Astrocyte (in vitro differentiated cells and primary cell): ENCODE results near the gene ZNF771. TPM values are rescaled to one million over a fixed set of nuclear protein-coding genes. Genes with fewer than 3 reads are reported as not detected.

Source experiments
- DNase-seq: peaks from one replicate; pipeline ENCODE4 v3.0.0-alpha.2; 2010; ENCODE audit warnings: low read depth
- FAIRE-seq: peaks from 2 replicates; lab custom pipeline; 2011; peaks lifted over from hg19 to GRCh38; lab: Jason Lieb, UNC
- H2AFZ ChIP-seq: 2 replicates; pipeline ENCODE4 v1.6.0; 2012; ENCODE audit warnings: low read depth, low read length, inconsistent platforms
- H3K27ac ChIP-seq: 2 replicates; pipeline ENCODE4 v1.5.1; 2011; ENCODE audit warnings: low read depth, low read length, inconsistent platforms
- H3K27me3 ChIP-seq: 2 replicates; pipeline ENCODE4 v1.6.0; 2011; ENCODE audit warnings: low read length, inconsistent platforms; ENCODE audit not compliant: insufficient read depth
- H3K36me3 ChIP-seq: 2 replicates; pipeline ENCODE4 v1.5.1; 2011; ENCODE audit warnings: low read length, inconsistent platforms; ENCODE audit not compliant: insufficient read depth
- H3K4me1 ChIP-seq: 2 replicates; pipeline ENCODE4 v1.5.1; 2011; ENCODE audit warnings: low read length, inconsistent platforms; ENCODE audit not compliant: insufficient read depth
- H3K4me2 ChIP-seq: 2 replicates; pipeline ENCODE4 v1.6.0; 2012; ENCODE audit warnings: low read length, inconsistent platforms
- H3K4me3 ChIP-seq: 2 replicates; pipeline ENCODE4 v1.5.1; 2011; ENCODE audit warnings: low read depth, mild to moderate bottlenecking, low read length, inconsistent platforms; ENCODE audit not compliant: insufficient read depth
- H3K79me2 ChIP-seq: 2 replicates; pipeline ENCODE4 v1.6.0; 2012; ENCODE audit warnings: mild to moderate bottlenecking, low read length, inconsistent platforms; ENCODE audit not compliant: insufficient read depth
- H3K9ac ChIP-seq: 2 replicates; pipeline ENCODE4 v1.6.0; 2012; ENCODE audit warnings: mild to moderate bottlenecking, low read length, inconsistent platforms
- H3K9me3 ChIP-seq: 2 replicates; pipeline ENCODE4 v1.5.1; 2012; ENCODE audit warnings: low read depth, mild to moderate bottlenecking, low read length, inconsistent platforms; ENCODE audit not compliant: insufficient read depth
- H4K20me1 ChIP-seq: 2 replicates; pipeline ENCODE4 v1.6.0; 2012; ENCODE audit warnings: low read length, inconsistent platforms; ENCODE audit not compliant: insufficient read depth
- H3K27ac Mint-ChIP-seq: one replicate; pipeline ENCODE4 v1.8.0; 2021; ENCODE audit warnings: mild to moderate bottlenecking, mixed read lengths; ENCODE audit not compliant: unreplicated experiment
- H3K27me3 Mint-ChIP-seq: one replicate; pipeline ENCODE4 v1.8.0; 2021; ENCODE audit warnings: low read depth, mixed read lengths; ENCODE audit not compliant: unreplicated experiment
- H3K36me3 Mint-ChIP-seq: one replicate; pipeline ENCODE4 v1.8.0; 2021; ENCODE audit warnings: low read depth, mixed read lengths; ENCODE audit not compliant: unreplicated experiment
- H3K4me1 Mint-ChIP-seq: one replicate; pipeline ENCODE4 v1.8.0; 2021; ENCODE audit warnings: low read depth, mixed read lengths; ENCODE audit not compliant: unreplicated experiment
- H3K4me3 Mint-ChIP-seq: one replicate; pipeline ENCODE4 v1.8.0; 2021; ENCODE audit warnings: mild to moderate bottlenecking, moderate library complexity, mixed read lengths; ENCODE audit not compliant: unreplicated experiment
- H3K9me3 Mint-ChIP-seq: one replicate; pipeline ENCODE4 v1.8.0; 2021; ENCODE audit warnings: mild to moderate bottlenecking, mixed read lengths; ENCODE audit not compliant: unreplicated experiment
- CTCF ChIP-seq: IDR thresholded peaks from 2 replicates; pipeline ENCODE4 v1.5.1; 2011; ENCODE audit warnings: low read depth, mild to moderate bottlenecking, inconsistent platforms, low read length, moderate library complexity; ENCODE audit not compliant: insufficient read depth
- EZH2 ChIP-seq: IDR thresholded peaks from 2 replicates; pipeline ENCODE4 v1.6.1; 2012; ENCODE audit warnings: mild to moderate bottlenecking, low read length, inconsistent platforms; ENCODE audit not compliant: insufficient read depth
- total RNA-seq: library from RNA; stranded (reverse); gene quantifications from 2 replicates; pipeline ENCODE4 v1.2.1, GENCODE V29; 2021

The ZNF771 gene
- total RNA-seq, 1 donor from 2014 or later, result 13.9 TPM

DNA sequence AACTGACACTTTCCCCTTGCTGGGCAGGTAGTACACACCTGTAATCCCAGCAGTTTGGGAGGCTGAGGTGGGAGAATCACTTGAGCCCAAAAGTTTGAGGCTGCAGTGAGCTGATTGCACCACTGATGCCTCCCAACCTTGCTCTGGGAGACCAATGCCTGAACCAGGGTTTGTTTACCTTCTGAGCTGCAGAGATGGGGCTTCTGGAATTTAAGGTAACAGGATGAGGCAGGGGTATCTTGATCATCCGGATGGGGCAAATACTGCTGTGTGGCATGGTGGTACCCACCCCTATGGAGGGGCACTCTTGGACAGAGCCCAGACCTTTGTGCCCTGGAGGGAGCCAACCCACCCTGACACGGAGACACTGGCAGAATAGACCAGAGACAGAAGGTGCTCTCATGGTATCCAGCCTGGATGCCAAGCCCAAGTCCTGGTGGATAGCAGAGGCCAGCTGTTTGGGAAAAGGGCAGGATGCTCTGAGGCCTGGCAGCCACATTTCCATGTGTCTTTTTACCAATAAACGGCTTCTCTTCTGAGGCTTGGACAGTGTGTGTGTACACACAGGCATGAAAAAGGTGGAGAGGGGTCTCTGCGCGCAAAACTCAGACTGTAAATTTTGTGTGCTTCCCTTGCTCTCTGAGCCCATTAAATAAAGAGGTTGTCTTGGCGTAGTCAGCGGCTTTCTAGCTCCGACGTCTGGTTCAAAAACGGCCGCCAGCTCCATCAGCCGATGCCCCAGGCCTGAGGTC lies 7.8 kb upstream of the ZNF771 start:
- Histone ChIP-seq H3K4me1 (peaks cover 18% of the 10 kb centered on the region), H3K27ac (peak overlapping the region; percentile 87), H3K4me3 (peak overlapping the region; percentile 60), H3K79me2 (peaks cover 42% of the 10 kb centered on the region), H2AFZ (peak overlapping the region; percentile 75), H4K20me1 (no peaks in the 10 kb centered on the region), H3K27me3 (no peaks in the 10 kb centered on the region), H3K4me2 (peak overlapping the region; percentile 88), H3K9me3 (no peaks in the 10 kb centered on the region), H3K36me3 (peaks cover 5% of the 10 kb centered on the region), H3K9ac (peak overlapping the region; percentile 84)
- Mint-ChIP-seq H3K4me1 (peaks cover 14% of the 10 kb centered on the region), H3K4me3 (peak overlapping the region; percentile 85), H3K9me3 (peaks cover 3% of the 10 kb centered on the region), H3K36me3 (peaks cover 13% of the 10 kb centered on the region), H3K27ac (peak overlapping the region; percentile 91), H3K27me3 (no peaks in the 10 kb centered on the region)
- FAIRE-seq, result no peak
- no peak for DNase-seq
- TF ChIP-seq CTCF, result no peak
- TF ChIP-seq EZH2, result no peak

DNA sequence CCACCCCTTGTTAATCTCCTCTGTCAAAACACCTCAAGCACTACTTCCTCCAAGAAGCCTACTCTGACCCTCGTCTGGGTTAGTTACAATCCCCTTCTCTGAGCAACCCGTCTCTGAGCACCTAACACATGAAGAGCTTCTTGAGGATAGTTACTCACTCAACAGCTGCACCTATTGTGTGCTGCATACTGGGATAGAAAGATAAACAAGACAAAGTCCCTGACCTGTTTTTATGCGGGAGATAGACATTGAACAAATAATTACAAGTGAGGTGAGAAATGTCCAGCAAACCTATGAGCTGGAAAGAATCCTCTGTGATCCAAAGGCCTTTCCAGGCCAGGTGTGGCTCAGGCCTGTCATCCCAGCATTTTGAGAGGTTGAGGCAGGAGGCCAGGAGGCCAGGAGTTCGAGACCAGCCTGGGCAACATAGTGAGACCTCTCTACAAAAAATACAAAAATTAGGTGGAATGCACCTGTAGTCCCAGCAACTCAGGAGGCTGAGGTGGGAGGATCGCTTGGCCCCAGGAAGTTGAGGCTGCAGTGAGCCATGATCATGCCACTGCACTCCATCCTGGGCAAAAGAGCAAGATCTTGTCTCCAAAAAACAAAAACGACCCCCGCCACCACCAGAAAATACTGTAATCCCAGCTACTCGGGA lies 5.5 kb upstream of the ZNF771 start:
- Histone ChIP-seq H3K4me2 (no peak overlapping the region), H2AFZ (no peak overlapping the region), H3K9ac (no peak overlapping the region), H4K20me1 (no peaks in the 10 kb centered on the region), H3K4me3 (no peak overlapping the region), H3K27me3 (no peaks in the 10 kb centered on the region), H3K27ac (no peak overlapping the region), H3K36me3 (peaks cover 5% of the 10 kb centered on the region), H3K9me3 (no peaks in the 10 kb centered on the region), H3K4me1 (peaks cover 15% of the 10 kb centered on the region), H3K79me2 (peaks cover 22% of the 10 kb centered on the region)
- FAIRE-seq, result no peak
- Mint-ChIP-seq H3K4me3 (peak overlapping the region; percentile 73), H3K27me3 (no peaks in the 10 kb centered on the region), H3K36me3 (peaks cover 10% of the 10 kb centered on the region), H3K4me1 (peaks cover 13% of the 10 kb centered on the region), H3K27ac (no peak overlapping the region), H3K9me3 (no peaks in the 10 kb centered on the region)
- no peak for TF ChIP-seq CTCF
- DNase-seq, result no peak

DNA sequence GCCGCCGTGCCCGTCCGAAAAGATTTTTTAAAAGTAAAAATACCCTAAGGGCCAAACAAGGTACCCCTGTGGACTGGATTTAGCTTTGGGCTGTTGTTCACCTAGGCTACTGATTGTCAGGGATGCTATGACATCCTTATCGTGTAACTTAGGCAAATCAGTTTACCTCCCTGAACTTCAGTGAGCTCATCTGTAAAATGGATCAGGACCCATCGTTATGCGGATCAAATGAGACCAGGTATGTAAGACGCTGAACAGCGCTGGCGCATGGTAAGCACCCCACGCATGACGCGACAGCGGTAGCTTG lies 658 bp upstream of the ZNF771 start:
- Histone ChIP-seq H3K9me3 (no peaks in the 10 kb centered on the region), H4K20me1 (peaks cover 27% of the 10 kb centered on the region), H3K27ac (peak overlapping the region; percentile 84), H3K4me2 (peak overlapping the region; percentile 96), H3K9ac (peak overlapping the region; percentile 90), H3K4me1 (peaks cover 21% of the 10 kb centered on the region), H3K79me2 (peaks cover 29% of the 10 kb centered on the region), H3K4me3 (peak overlapping the region; percentile 69), H3K27me3 (no peaks in the 10 kb centered on the region), H2AFZ (peak overlapping the region; percentile 95), H3K36me3 (peaks cover 8% of the 10 kb centered on the region)
- no peaks in the 10 kb centered on the region for H3K9me3 Mint-ChIP-seq
- FAIRE-seq (no peak), DNase-seq (no peak)
- H3K27me3 Mint-ChIP-seq, result no peaks in the 10 kb centered on the region
- H3K36me3 Mint-ChIP-seq, result no peaks in the 10 kb centered on the region
- H3K4me1 Mint-ChIP-seq, result peaks cover 11% of the 10 kb centered on the region
- peak overlapping the region; percentile 83 for H3K4me3 Mint-ChIP-seq
- H3K27ac Mint-ChIP-seq, result peak overlapping the region; percentile 15
- TF ChIP-seq EZH2, result no peak
